KBM-7 (cell line): Measurements from ENCODE around the gene PLCB4.
"Not testable (repeated sequence)": the region's sequence is repeated elsewhere in the genome, so short reads cannot be mapped to it uniquely, and the experiment has no call there.

Experiments used
- DNase-seq: peaks from one replicate; pipeline ENCODE4 v3.0.0-alpha.2; 2015
- in situ Hi-C: fragments of 300-500 bp; cut with MboI; formaldehyde crosslinking; loops from 2 replicates; pipeline ENCODE4 v1.14.3; 2020; ENCODE audit warnings: low sequenced_read_pairs, low pct_unique_long_range_greater_than_20kb, mixed read lengths

PLCB4 gene

GRCh38 chr20:9131841-9132240 is 63.0 kb downstream of the PLCB4 start:
- DNase-seq: no peak
- in situ Hi-C loops: no loop called here

GRCh38 chr20:9134346-9134745 is 65.5 kb downstream of the PLCB4 start:
- DNase-seq: no peak
- in situ Hi-C loops: no loop called here

- in situ Hi-C loops: no loop called here
Measured at GRCh38 chr20:9136114-9136513, 67.2 kb downstream of the PLCB4 start.

GRCh38 chr20:9137001-9137400 is 68.1 kb downstream of the PLCB4 start:
- in situ Hi-C loops: no loop called here
- no peak for DNase-seq

More at GRCh38 chr20:9136114-9136513, 67.2 kb downstream of the PLCB4 start:
- DNase-seq: no peak

GRCh38 chr20:9139106-9139833 is 70.4 kb downstream of the PLCB4 start:
- no peak for DNase-seq
- in situ Hi-C loops: no loop called here

- in situ Hi-C loops: no loop called here
- no peak for DNase-seq
Measured at GRCh38 chr20:9140162-9140760, 71.4 kb downstream of the PLCB4 start.

- DNase-seq: no peak
- in situ Hi-C loops: no loop called here
Measured at GRCh38 chr20:9141070-9141469, 72.2 kb downstream of the PLCB4 start.

- no peak for DNase-seq
- in situ Hi-C loops: no loop called here
Measured at GRCh38 chr20:9141921-9142320, 73.0 kb downstream of the PLCB4 start.

GRCh38 chr20:9142809-9143208 is 73.9 kb downstream of the PLCB4 start:
- no peak for DNase-seq
- in situ Hi-C loops: no loop called here

GRCh38 chr20:9143926-9144325 is 75.0 kb downstream of the PLCB4 start:
- DNase-seq: no peak
- in situ Hi-C loops: no loop called here

- in situ Hi-C loops: no loop called here
- DNase-seq: no peak
Measured at GRCh38 chr20:9144643-9145042, 75.8 kb downstream of the PLCB4 start.

- DNase-seq: no peak
- in situ Hi-C loops: no loop called here
Measured at GRCh38 chr20:9145142-9145541, 76.3 kb downstream of the PLCB4 start.

- no peak for DNase-seq
- in situ Hi-C loops: no loop called here
Measured at GRCh38 chr20:9146649-9147048, 77.8 kb downstream of the PLCB4 start.

- in situ Hi-C loops: no loop called here
- no peak for DNase-seq
Measured at GRCh38 chr20:9147547-9148024, 78.7 kb downstream of the PLCB4 start.

- in situ Hi-C loops: no loop called here
Measured at GRCh38 chr20:9148291-9148690, 79.4 kb downstream of the PLCB4 start.

GRCh38 chr20:9149087-9149486 is 80.2 kb downstream of the PLCB4 start:
- in situ Hi-C loops: no loop called here
- no peak for DNase-seq

More at GRCh38 chr20:9148291-9148690, 79.4 kb downstream of the PLCB4 start:
- DNase-seq: no peak

- DNase-seq: no peak
- in situ Hi-C loops: no loop called here
Measured at GRCh38 chr20:9149796-9150195, 80.9 kb downstream of the PLCB4 start.

GRCh38 chr20:9150679-9151078 is 81.8 kb downstream of the PLCB4 start:
- no peak for DNase-seq
- in situ Hi-C loops: no loop called here

- in situ Hi-C loops, DNase-seq: not testable (repeated sequence)
Measured at GRCh38 chr20:9152139-9152538, 83.3 kb downstream of the PLCB4 start.

GRCh38 chr20:9154464-9155024 is 85.7 kb downstream of the PLCB4 start:
- in situ Hi-C loops: no loop called here
- no peak for DNase-seq
